Measurements from ENCODE around the gene AFF2.

Gene AFF2

DNA sequence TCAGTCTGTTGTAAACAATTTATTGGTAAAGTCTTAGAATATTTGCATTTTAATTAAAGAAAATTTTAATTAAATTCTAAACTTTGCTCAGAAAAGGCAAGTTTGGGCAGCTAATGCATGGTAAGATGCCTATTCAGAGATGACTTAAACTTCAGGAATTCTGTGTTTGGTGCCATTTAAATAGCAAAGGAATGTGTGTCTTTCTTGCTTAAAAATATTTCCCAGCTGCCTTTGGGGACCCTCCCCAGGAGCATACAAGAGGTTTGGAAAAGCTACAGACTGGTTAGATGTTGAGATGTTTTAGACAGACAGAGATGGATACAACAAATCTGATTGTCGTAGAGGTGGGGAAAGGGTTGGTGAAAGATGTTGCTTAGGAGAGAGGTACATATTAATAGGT, 36.5 kb downstream of the AFF2 start:
- H3K36me3 ChIP-seq (ENCODE audit: insufficient read depth) = no peaks in the 10 kb centered on the region
- H2AFZ ChIP-seq (ENCODE audit: low read depth) = no peak overlapping the region
- H3K27me3 ChIP-seq (ENCODE audit: insufficient read depth, low read depth) = no peaks in the 10 kb centered on the region
- no peak overlapping the region for H3K4me3 ChIP-seq (IDR thresholded peaks at IDR 0.05; ENCODE audit: insufficient read depth, low read depth, low read length)
- H4K20me1 ChIP-seq (ENCODE audit: insufficient read depth) = no peaks in the 10 kb centered on the region
- no peak overlapping the region for H3K9ac ChIP-seq
- no peak overlapping the region for H3K4me2 ChIP-seq
- H3K27ac ChIP-seq = no peak overlapping the region
- H3K79me2 ChIP-seq (ENCODE audit: insufficient read depth, low read depth) = no peaks in the 10 kb centered on the region
- TF ChIP-seq CTCF (conservative IDR thresholded peaks at IDR 0.05; ENCODE audit: low read depth, low read length) = no peak
- no peaks in the 10 kb centered on the region for H3K4me1 ChIP-seq (ENCODE audit: low read depth, poor library complexity, severe bottlenecking)

- no peaks in the 10 kb centered on the region for H3K79me2 ChIP-seq (ENCODE audit: insufficient read depth, low read depth)
- no peak overlapping the region for H3K9ac ChIP-seq
- H3K4me3 ChIP-seq (IDR thresholded peaks at IDR 0.05; ENCODE audit: insufficient read depth, low read depth, low read length) = no peak overlapping the region
- H3K4me1 ChIP-seq (ENCODE audit: low read depth, poor library complexity, severe bottlenecking) = no peaks in the 10 kb centered on the region
- H3K4me2 ChIP-seq = no peak overlapping the region
- H4K20me1 ChIP-seq (ENCODE audit: insufficient read depth) = no peaks in the 10 kb centered on the region
- H3K27ac ChIP-seq = no peak overlapping the region
- no peaks in the 10 kb centered on the region for H3K36me3 ChIP-seq (ENCODE audit: insufficient read depth)
- no peak overlapping the region for H2AFZ ChIP-seq (ENCODE audit: low read depth)
- H3K27me3 ChIP-seq (ENCODE audit: insufficient read depth, low read depth) = no peaks in the 10 kb centered on the region
- no peak for TF ChIP-seq CTCF (conservative IDR thresholded peaks at IDR 0.05; ENCODE audit: low read depth, low read length)
Observed at GRCh38 chrX:148537556-148538182, 37.3 kb downstream of the AFF2 start.

DNA sequence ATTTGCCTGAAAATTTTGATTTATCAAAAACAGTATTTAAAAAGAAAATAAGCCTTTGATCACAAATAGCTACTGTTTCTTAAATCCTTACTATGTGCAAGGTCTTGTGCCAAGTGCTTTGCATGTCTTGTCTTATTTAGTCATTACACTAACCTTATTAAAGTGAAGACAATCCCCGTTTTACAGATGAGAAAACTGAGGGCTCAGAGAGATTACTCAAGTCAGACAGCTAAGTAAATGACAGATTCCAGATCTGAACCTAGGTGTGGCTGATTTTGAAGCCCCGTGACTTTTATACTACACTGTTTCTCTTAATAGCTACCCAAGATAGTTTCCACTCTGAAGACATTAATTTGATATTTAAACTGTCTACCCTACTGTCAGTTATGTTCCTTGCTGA, 38.2 kb downstream of the AFF2 start:
- Histone ChIP-seq H3K79me2 (ENCODE audit: insufficient read depth, low read depth) (no peaks in the 10 kb centered on the region), H3K4me3 (IDR thresholded peaks at IDR 0.05; ENCODE audit: insufficient read depth, low read depth, low read length) (no peak overlapping the region), H3K4me2 (no peak overlapping the region), H3K4me1 (ENCODE audit: low read depth, poor library complexity, severe bottlenecking) (no peaks in the 10 kb centered on the region), H3K27ac (no peak overlapping the region), H3K36me3 (ENCODE audit: insufficient read depth) (no peaks in the 10 kb centered on the region), H3K9ac (no peak overlapping the region), H2AFZ (ENCODE audit: low read depth) (no peak overlapping the region), H3K27me3 (ENCODE audit: insufficient read depth, low read depth) (no peaks in the 10 kb centered on the region), H4K20me1 (ENCODE audit: insufficient read depth) (no peaks in the 10 kb centered on the region)
- no peak for TF ChIP-seq CTCF (conservative IDR thresholded peaks at IDR 0.05; ENCODE audit: low read depth, low read length)

DNA sequence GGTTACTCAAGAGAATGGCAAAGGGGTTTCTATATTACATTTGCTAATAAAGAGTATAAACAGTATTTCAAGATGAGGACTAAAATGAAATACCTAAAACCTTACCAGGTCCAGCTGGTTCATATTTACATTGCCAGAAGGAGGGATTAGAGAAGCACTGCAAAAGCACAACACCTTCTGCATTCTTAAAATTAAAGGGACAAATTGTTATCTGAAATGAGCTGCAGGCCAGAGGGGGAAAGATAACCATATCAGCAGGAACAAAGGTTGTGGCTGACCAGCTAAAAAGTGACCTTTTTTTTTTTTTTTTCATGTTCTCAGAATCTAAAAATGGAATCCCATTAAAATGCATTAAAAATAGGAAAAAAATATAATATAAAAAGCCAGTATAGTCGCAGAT, 39.7 kb downstream of the AFF2 start:
- no peak overlapping the region for H2AFZ ChIP-seq (ENCODE audit: low read depth)
- H3K9ac ChIP-seq = no peak overlapping the region
- no peaks in the 10 kb centered on the region for H3K4me1 ChIP-seq (ENCODE audit: low read depth, poor library complexity, severe bottlenecking)
- no peaks in the 10 kb centered on the region for H4K20me1 ChIP-seq (ENCODE audit: insufficient read depth)
- no peaks in the 10 kb centered on the region for H3K79me2 ChIP-seq (ENCODE audit: insufficient read depth, low read depth)
- TF ChIP-seq CTCF (conservative IDR thresholded peaks at IDR 0.05; ENCODE audit: low read depth, low read length) = no peak
- no peak overlapping the region for H3K4me2 ChIP-seq
- H3K4me3 ChIP-seq (IDR thresholded peaks at IDR 0.05; ENCODE audit: insufficient read depth, low read depth, low read length) = no peak overlapping the region
- H3K27me3 ChIP-seq (ENCODE audit: insufficient read depth, low read depth) = no peaks in the 10 kb centered on the region
- no peak overlapping the region for H3K27ac ChIP-seq
- H3K36me3 ChIP-seq (ENCODE audit: insufficient read depth) = no peaks in the 10 kb centered on the region
